OCI-LY7 (cell line): ENCODE measurements around the gene RBM20. TPM values are rescaled to one million over a fixed set of nuclear protein-coding genes. Genes with fewer than 3 reads are reported as not detected.

Experiments used
- BruUV-seq: library from RNA; stranded (reverse); fragments of 400-500 nt; replicated peaks from 2 replicates; lab custom pipeline; 2021; lab: Mats Ljungman, UMichigan
- CTCF ChIA-PET: fragments of 300-600 bp; sonication (Branson Sonifier 250); formaldehyde crosslinking; loops from one replicate; lab custom pipeline; 2022; ENCODE audit warnings: antibody characterized with exemption; ENCODE audit not compliant: unreplicated experiment; lab: Charles Lee
- POLR2A ChIA-PET: fragments of 300-600 bp; sonication (Branson Sonifier 250); formaldehyde crosslinking; loops from one replicate; lab custom pipeline; 2022; ENCODE audit warnings: antibody characterized with exemption; lab: Charles Lee
- DNase-seq: peaks from one replicate; pipeline ENCODE4 v3.0.0-alpha.2; 2015; ENCODE audit warnings: low spot score
- H2AFZ ChIP-seq: fragments of 200-600 bp; sonication (generic), shearing (Covaris generic); 2 replicates; pipeline ENCODE4 v1.6.1; 2014; ENCODE audit warnings: mild to moderate bottlenecking, antibody characterized with exemption, low read length, moderate library complexity
- H3K27ac ChIP-seq: fragments of 200-600 bp; sonication (generic); 2 replicates; pipeline ENCODE4 v1.5.1; 2014; ENCODE audit warnings: mixed run types, low read depth, mild to moderate bottlenecking, moderate library complexity, low read length, inconsistent platforms; ENCODE audit not compliant: poor library complexity, severe bottlenecking
- H3K36me3 ChIP-seq: fragments of 200-600 bp; sonication (generic); 2 replicates; pipeline ENCODE4 v1.6.1; 2014; ENCODE audit warnings: mild to moderate bottlenecking, antibody characterized with exemption, low read length, moderate library complexity, mixed read lengths; ENCODE audit not compliant: insufficient read depth
- H3K4me1 ChIP-seq: fragments of 200-600 bp; sonication (generic); 2 replicates; pipeline ENCODE4 v1.5.1; 2014; ENCODE audit warnings: mild to moderate bottlenecking, low read length; ENCODE audit not compliant: insufficient read depth, poor library complexity, severe bottlenecking
- H3K4me2 ChIP-seq: fragments of 200-600 bp; sonication (generic); 2 replicates; pipeline ENCODE4 v1.6.1; 2014; ENCODE audit warnings: mild to moderate bottlenecking, low read length
- H3K4me3 ChIP-seq: fragments of 200-600 bp; sonication (generic); 2 replicates; pipeline ENCODE4 v1.5.1; 2014; ENCODE audit warnings: mild to moderate bottlenecking, low read depth, low read length; ENCODE audit not compliant: poor library complexity, severe bottlenecking
- H3K79me2 ChIP-seq: fragments of 200-600 bp; sonication (generic); 2 replicates; pipeline ENCODE4 v1.6.1; 2016; ENCODE audit warnings: low read depth, mild to moderate bottlenecking, low read length, moderate library complexity, mixed read lengths; ENCODE audit not compliant: insufficient read depth
- H3K9me2 ChIP-seq: fragments of 200-600 bp; sonication (generic); 2 replicates; pipeline ENCODE4 v1.6.1; 2016; ENCODE audit warnings: mild to moderate bottlenecking, low read length, mixed read lengths; ENCODE audit not compliant: insufficient read depth
- H3K9me3 ChIP-seq: fragments of 200-600 bp; sonication (generic); 2 replicates; pipeline ENCODE4 v1.6.1; 2014; ENCODE audit warnings: mild to moderate bottlenecking, mixed run types, low read length, mixed read lengths
- H4K20me1 ChIP-seq: fragments of 200-600 bp; sonication (generic); 2 replicates; pipeline ENCODE4 v1.6.1; 2014; ENCODE audit warnings: mild to moderate bottlenecking, antibody characterized with exemption, low read length, moderate library complexity, mixed read lengths; ENCODE audit not compliant: insufficient read depth
- EZH2phosphoT487 ChIP-seq: fragments of 200-600 bp; sonication (generic); IDR thresholded peaks from 2 replicates; pipeline ENCODE4 v1.6.1; 2018; ENCODE audit warnings: low read depth, borderline replicate concordance, mild to moderate bottlenecking, mixed run types, antibody characterized with exemption, low read length, moderate library complexity, mixed read lengths
- intact Hi-C: fragments of 100-400 bp; cut with micrococcal nuclease; formaldehyde crosslinking; loops from one replicate; pipeline ENCODE4 v1.10.0; 2022; ENCODE audit not compliant: unreplicated experiment
- total RNA-seq, 2 experiments: library from RNA; depleted of rRNA in 1 of 2; stranded (reverse); fragments of >200 nt in 1 of 2; shearing (Covaris generic) in 1 of 2; gene quantifications; 2 replicates each; pipeline ENCODE4 v1.2.3, GENCODE V29; 2014 to 2022
- TF ChIP-seq, protein P1 (sequence below): fragments of 200-600 bp; sonication (generic); conservative IDR thresholded peaks from 2 replicates; pipeline ENCODE4 v1.5.1; 2014; ENCODE audit warnings: mild to moderate bottlenecking, antibody characterized with exemption, low read length, moderate library complexity, mixed read lengths

Gene RBM20
- total RNA-seq, 2 experiments from 2014 or later: 0.35 to 1.0 TPM

DNA sequence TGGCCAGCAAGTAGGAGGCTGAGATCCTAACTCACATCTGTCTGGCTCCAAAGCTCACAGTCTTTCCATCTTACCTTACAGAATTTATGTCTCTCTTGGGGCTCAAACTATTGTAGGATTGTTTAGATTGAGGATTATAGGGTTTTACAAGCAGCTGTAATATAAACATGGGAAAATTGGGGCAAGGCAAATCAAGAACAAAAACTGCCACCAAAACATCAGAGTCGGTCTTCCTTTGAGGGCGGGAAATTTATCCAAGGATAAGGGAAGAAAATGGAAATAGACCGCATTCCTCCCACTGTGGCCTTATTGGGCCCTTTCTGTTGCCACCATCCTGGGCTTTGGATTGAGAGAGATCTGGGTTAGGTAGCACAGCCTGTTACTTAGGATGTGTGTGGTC is 22.5 kb downstream of the RBM20 start:
- no peaks in the 10 kb centered on the region for H3K9me2 ChIP-seq
- BruUV-seq: no TSS peak
- no peaks in the 10 kb centered on the region for H4K20me1 ChIP-seq
- intact Hi-C loops: no loop called here
- peaks cover 12% of the 10 kb centered on the region for H3K4me1 ChIP-seq
- H3K27ac ChIP-seq: no peak overlapping the region
- CTCF ChIA-PET: interaction anchor here (0.9 kb wide), 1 partner anchor 56 kb away, joined by 3 read pairs; no protein-coding TSS in a partner anchor
- no peak overlapping the region for H3K4me3 ChIP-seq
- no peak overlapping the region for H3K4me2 ChIP-seq
- H3K79me2 ChIP-seq: no peaks in the 10 kb centered on the region
- no peaks in the 10 kb centered on the region for H3K36me3 ChIP-seq
- TF ChIP-seq, protein P1, sequence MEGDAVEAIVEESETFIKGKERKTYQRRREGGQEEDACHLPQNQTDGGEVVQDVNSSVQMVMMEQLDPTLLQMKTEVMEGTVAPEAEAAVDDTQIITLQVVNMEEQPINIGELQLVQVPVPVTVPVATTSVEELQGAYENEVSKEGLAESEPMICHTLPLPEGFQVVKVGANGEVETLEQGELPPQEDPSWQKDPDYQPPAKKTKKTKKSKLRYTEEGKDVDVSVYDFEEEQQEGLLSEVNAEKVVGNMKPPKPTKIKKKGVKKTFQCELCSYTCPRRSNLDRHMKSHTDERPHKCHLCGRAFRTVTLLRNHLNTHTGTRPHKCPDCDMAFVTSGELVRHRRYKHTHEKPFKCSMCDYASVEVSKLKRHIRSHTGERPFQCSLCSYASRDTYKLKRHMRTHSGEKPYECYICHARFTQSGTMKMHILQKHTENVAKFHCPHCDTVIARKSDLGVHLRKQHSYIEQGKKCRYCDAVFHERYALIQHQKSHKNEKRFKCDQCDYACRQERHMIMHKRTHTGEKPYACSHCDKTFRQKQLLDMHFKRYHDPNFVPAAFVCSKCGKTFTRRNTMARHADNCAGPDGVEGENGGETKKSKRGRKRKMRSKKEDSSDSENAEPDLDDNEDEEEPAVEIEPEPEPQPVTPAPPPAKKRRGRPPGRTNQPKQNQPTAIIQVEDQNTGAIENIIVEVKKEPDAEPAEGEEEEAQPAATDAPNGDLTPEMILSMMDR: no peak
- no peak for TF ChIP-seq EZH2phosphoT487
- DNase-seq: no peak
- H2AFZ ChIP-seq: no peak overlapping the region
- POLR2A ChIA-PET: no interaction called here
- H3K9me3 ChIP-seq: no peaks in the 10 kb centered on the region

DNA sequence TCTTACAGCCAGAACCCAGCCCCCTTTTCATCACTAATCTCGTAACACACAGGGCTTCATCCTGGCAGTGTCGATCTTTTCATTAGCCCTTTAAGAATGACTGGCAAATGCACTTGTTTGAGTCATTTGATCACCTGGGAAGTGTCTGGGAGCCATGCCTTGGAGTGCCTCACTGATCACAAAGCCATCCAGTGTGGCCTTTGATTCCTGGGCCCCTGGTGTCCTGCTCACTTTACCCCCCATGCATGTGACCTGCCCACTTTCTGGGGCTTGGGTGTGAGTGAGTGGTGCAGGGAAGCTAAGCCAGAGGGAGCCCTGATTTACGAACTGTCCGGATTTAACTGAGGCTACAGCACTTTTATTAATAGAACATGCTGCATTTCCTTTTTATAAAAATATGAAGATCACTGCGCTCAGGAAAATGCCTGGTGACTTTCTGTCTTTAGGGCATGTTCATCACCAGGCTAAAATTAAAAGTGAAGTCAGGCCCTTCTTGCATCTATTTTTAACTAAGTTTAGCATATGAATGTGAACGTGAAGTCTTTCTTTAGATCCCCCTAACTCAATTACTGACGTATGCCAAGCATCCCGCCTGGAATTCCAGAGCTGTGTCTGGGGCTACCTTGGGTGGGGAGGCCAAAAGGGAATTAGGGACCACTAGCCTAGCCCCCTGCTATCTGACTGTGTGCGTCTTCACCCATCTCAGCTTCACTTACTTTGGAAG is 23.6 kb downstream of the RBM20 start:
- intact Hi-C loops: no loop called here
- no peaks in the 10 kb centered on the region for H3K9me3 ChIP-seq
- ChIA-PET CTCF (interaction anchor here (0.6 kb wide), 1 partner anchor 64 kb away, joined by 3 read pairs; no protein-coding TSS in a partner anchor), POLR2A (no interaction called here)
- no peak for DNase-seq
- no peak overlapping the region for H3K4me3 ChIP-seq
- no peaks in the 10 kb centered on the region for H3K9me2 ChIP-seq
- no peak overlapping the region for H3K4me2 ChIP-seq
- BruUV-seq: no TSS peak
- H3K4me1 ChIP-seq: peaks cover 17% of the 10 kb centered on the region
- H3K36me3 ChIP-seq: no peaks in the 10 kb centered on the region
- TF ChIP-seq, protein P1: no peak
- no peak for TF ChIP-seq EZH2phosphoT487
- H4K20me1 ChIP-seq: no peaks in the 10 kb centered on the region
- no peak overlapping the region for H3K27ac ChIP-seq
- no peaks in the 10 kb centered on the region for H3K79me2 ChIP-seq
- H2AFZ ChIP-seq: peak overlapping the region; percentile 27; the same call in 1 of the 2 replicates

DNA sequence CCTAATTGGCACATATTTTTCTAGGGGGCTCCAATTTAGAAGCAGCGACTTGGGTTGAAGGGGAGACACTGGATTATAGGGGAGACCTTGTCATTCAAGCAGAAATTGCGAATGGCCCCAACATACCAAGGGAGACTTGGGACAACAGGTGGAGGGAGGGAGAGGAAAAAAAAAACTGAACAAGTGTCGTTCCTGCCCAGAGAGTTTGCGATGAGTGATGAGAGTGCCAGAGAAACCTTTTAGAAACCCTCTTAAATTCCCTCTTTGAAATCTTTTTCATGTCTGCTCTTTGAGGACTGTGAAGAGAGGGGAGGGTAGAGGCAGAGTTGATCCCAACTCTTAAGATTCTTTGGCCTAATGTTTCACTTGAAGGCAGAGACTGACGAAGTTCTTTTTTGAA is 24.3 kb downstream of the RBM20 start:
- Histone ChIP-seq H3K36me3 (no peaks in the 10 kb centered on the region), H2AFZ (no peak overlapping the region; the same call in 1 of the 2 replicates), H4K20me1 (no peaks in the 10 kb centered on the region), H3K4me2 (no peak overlapping the region), H3K9me3 (no peaks in the 10 kb centered on the region), H3K79me2 (no peaks in the 10 kb centered on the region), H3K4me3 (no peak overlapping the region), H3K4me1 (peaks cover 19% of the 10 kb centered on the region), H3K27ac (no peak overlapping the region), H3K9me2 (no peaks in the 10 kb centered on the region)
- TF ChIP-seq, protein P1: no peak
- TF ChIP-seq EZH2phosphoT487: no peak
- BruUV-seq: no TSS peak
- ChIA-PET CTCF (no interaction called here), POLR2A (no interaction called here)
- no peak for DNase-seq
- intact Hi-C loops: no loop called here
